Activated CD8-positive, alpha-beta memory T cell treated with anti-CD3 and anti-CD28 coated beads for 4 hours (primary cell): ENCODE data around the gene GHRH.

Experiments
- DNase-seq, 2 donors: peaks; one replicate each; pipeline ENCODE4 v3.0.0-alpha.2; 2020; ENCODE audit warnings: low read depth in 2 of 2

GHRH gene

GRCh38 chr20:37261714-37262113 is at the start of gene GHRH:
Gene GHRH (minus strand): TSS chr20:37261814. CDS start chr20:37256889, 4,925 bp downstream.
- DNase-seq: no peak

GRCh38 chr20:37310951-37311350 is 49.3 kb upstream of the GHRH start:
- DNase-seq: no peak

GRCh38 chr20:37309936-37310590 is 48.4 kb upstream of the GHRH start:
- DNase-seq: no peak

GRCh38 chr20:37309290-37309689 is 47.7 kb upstream of the GHRH start:
- DNase-seq: no peak

- DNase-seq: no peak
Observed at GRCh38 chr20:37308086-37309050, 46.8 kb upstream of the GHRH start.

GRCh38 chr20:37305839-37306238 is 44.2 kb upstream of the GHRH start:
- no peak for DNase-seq

GRCh38 chr20:37305079-37305478 is 43.5 kb upstream of the GHRH start:
- DNase-seq: no peak

- no peak for DNase-seq
Observed at GRCh38 chr20:37303637-37304036, 42.0 kb upstream of the GHRH start.

GRCh38 chr20:37302981-37303380 is 41.4 kb upstream of the GHRH start:
- DNase-seq: no peak

- DNase-seq: no peak
Observed at GRCh38 chr20:37301558-37301957, 39.9 kb upstream of the GHRH start.

GRCh38 chr20:37301120-37301519 is 39.5 kb upstream of the GHRH start:
- no peak for DNase-seq

- DNase-seq: no peak
Observed at GRCh38 chr20:37299718-37300528, 38.3 kb upstream of the GHRH start.

- DNase-seq: no peak
Observed at GRCh38 chr20:37298190-37298939, 36.8 kb upstream of the GHRH start.

GRCh38 chr20:37297066-37297736 is 35.6 kb upstream of the GHRH start:
- no peak for DNase-seq

GRCh38 chr20:37296371-37296770 is 34.8 kb upstream of the GHRH start:
- no peak for DNase-seq

GRCh38 chr20:37295595-37295994 is 34.0 kb upstream of the GHRH start:
- DNase-seq: no peak

- DNase-seq: no peak
Observed at GRCh38 chr20:37295001-37295400, 33.4 kb upstream of the GHRH start.

- no peak for DNase-seq
Observed at GRCh38 chr20:37294262-37294981, 32.8 kb upstream of the GHRH start.

- DNase-seq: no peak
Observed at GRCh38 chr20:37293301-37293943, 31.8 kb upstream of the GHRH start.

- no peak for DNase-seq
Observed at GRCh38 chr20:37291724-37292126, 30.1 kb upstream of the GHRH start.
